ENCODE measurements around the gene INO80B.
"Not testable (repeated sequence)": the region's sequence is repeated elsewhere in the genome, so short reads cannot be mapped to it uniquely, and the experiment has no call there.

The INO80B gene

GRCh38 chr2:74481431-74481830 lies 26.5 kb downstream of the INO80B start:
- peak overlapping the region; percentile 100 for H3K4me3 ChIP-seq (ENCODE audit: control insufficient read depth, low read depth, low read length)
- TF ChIP-seq CTCF (conservative IDR thresholded peaks at IDR 0.05; ENCODE audit: control insufficient read depth, insufficient read depth, low read depth, low read length): no peak
- no peak for DNase-seq (ENCODE audit: low read depth)

GRCh38 chr2:74481961-74482800 lies 27.3 kb downstream of the INO80B start:
- H3K4me3 ChIP-seq (ENCODE audit: control insufficient read depth, low read depth, low read length): peak overlapping the region; percentile 100
- no peak for TF ChIP-seq CTCF (conservative IDR thresholded peaks at IDR 0.05; ENCODE audit: control insufficient read depth, insufficient read depth, low read depth, low read length)
- no peak for DNase-seq (ENCODE audit: low read depth)

GRCh38 chr2:74482801-74483674 lies 28.2 kb downstream of the INO80B start, which contains the start of the genes CCDC142 and TTC31:
Gene CCDC142 (minus strand): TSS chr2:74482998. CDS start chr2:74482837, 161 bp downstream.
Gene TTC31 (plus strand): TSS chr2:74483081. CDS start chr2:74483096, 15 bp downstream.
- peak; percentile 93 for DNase-seq (ENCODE audit: low read depth)
- TF ChIP-seq CTCF (conservative IDR thresholded peaks at IDR 0.05; ENCODE audit: control insufficient read depth, insufficient read depth, low read depth, low read length): peak; percentile 88
- peak within 1 kb of the TSS; percentile 100 for H3K4me3 ChIP-seq (ENCODE audit: control insufficient read depth, low read depth, low read length)

- H3K4me3 ChIP-seq (ENCODE audit: control insufficient read depth, low read depth, low read length): peak overlapping the region; percentile 100
- not testable (repeated sequence) for DNase-seq (ENCODE audit: low read depth)
Observed at GRCh38 chr2:74483675-74484164, 28.8 kb downstream of the INO80B start.

- DNase-seq (ENCODE audit: low read depth): no peak
- TF ChIP-seq CTCF (conservative IDR thresholded peaks at IDR 0.05; ENCODE audit: control insufficient read depth, insufficient read depth, low read depth, low read length): no peak
- no peak overlapping the region for H3K4me3 ChIP-seq (ENCODE audit: control insufficient read depth, low read depth, low read length)
Observed at GRCh38 chr2:74486141-74486540, 31.3 kb downstream of the INO80B start.

GRCh38 chr2:74488643-74489481 lies 34.0 kb downstream of the INO80B start:
- no peak for TF ChIP-seq CTCF (conservative IDR thresholded peaks at IDR 0.05; ENCODE audit: control insufficient read depth, insufficient read depth, low read depth, low read length)
- no peak for DNase-seq (ENCODE audit: low read depth)
- no peak overlapping the region for H3K4me3 ChIP-seq (ENCODE audit: control insufficient read depth, low read depth, low read length)
